NT2/D1 (cell line): ENCODE data around the gene SLC19A2.

Source experiments
- SUZ12 ChIP-seq: IDR thresholded peaks from 2 replicates; pipeline ENCODE4 v1.6.1; 2011; ENCODE audit not compliant: insufficient read length, insufficient read depth; ENCODE audit errors: extremely low read depth
- YY1 ChIP-seq: IDR thresholded peaks from 2 replicates; pipeline ENCODE4 v1.6.1; 2011; ENCODE audit not compliant: insufficient read length, insufficient read depth
- ZNF274 ChIP-seq: IDR thresholded peaks from 2 replicates; pipeline ENCODE4 v1.6.1; 2011; ENCODE audit warnings: mild to moderate bottlenecking, low read depth, low read length

DNA sequence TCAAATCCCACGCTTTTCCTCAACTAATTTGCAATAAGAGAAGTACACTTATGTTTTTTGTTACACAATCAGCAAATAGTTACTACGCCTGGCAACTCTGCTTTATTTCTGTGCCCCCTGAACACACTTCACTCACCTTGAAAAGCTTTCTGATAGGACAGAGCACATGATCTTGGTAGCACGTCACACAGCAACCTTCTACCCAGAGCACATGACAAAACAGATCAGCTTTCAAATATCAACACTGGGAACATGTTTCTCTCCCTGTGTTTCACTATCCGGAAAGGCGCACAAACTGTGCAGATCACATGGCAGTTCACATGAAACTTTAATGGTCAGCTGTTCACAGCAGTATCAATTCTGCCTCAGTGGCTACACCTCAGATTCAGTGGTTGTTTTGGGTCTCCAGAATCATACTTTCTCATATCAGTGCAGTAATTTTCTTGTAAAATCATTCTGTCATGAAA is 2.2 kb downstream of the SLC19A2 start:
- TF ChIP-seq SUZ12, result no peak
- TF ChIP-seq ZNF274, result no peak
- TF ChIP-seq YY1, result no peak
